Measurements from ENCODE around the gene MANSC1.
"Not testable (repeated sequence)": the region's sequence is repeated elsewhere in the genome, so short reads cannot be mapped to it uniquely, and the experiment has no call there.

Gene MANSC1

DNA sequence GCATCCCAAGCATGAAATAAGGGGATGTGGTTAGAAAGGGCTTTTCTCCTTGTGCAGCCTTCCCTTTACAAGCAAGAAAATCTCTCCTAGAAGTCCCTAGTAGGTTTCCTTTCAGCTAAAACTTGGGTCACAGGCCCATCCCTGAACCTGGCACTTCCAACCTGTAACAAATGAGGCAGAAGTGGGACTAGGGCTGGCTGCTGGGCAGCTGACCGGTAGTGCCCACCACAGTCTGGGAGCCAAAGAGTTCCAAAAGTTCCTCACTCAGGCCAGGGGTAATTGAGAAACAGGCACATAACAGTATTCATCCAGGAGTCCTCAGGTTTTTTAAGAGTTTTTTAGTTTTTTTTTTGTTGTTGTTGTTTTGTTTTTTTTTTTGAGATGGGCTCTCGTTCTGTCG lies 23.8 kb downstream of the MANSC1 start:
- DNase-seq, result no peak
- Histone ChIP-seq H3K27me3 (ENCODE audit: insufficient read depth, low read depth, severe bottlenecking) (no peaks in the 10 kb centered on the region), H3K27ac (no peak overlapping the region), H3K36me3 (no peaks in the 10 kb centered on the region), H3K4me3 (ENCODE audit: low read depth, low read length) (no peak overlapping the region), H3K9me3 (ENCODE audit: severe bottlenecking) (no peaks in the 10 kb centered on the region)
- TF ChIP-seq, protein P1, sequence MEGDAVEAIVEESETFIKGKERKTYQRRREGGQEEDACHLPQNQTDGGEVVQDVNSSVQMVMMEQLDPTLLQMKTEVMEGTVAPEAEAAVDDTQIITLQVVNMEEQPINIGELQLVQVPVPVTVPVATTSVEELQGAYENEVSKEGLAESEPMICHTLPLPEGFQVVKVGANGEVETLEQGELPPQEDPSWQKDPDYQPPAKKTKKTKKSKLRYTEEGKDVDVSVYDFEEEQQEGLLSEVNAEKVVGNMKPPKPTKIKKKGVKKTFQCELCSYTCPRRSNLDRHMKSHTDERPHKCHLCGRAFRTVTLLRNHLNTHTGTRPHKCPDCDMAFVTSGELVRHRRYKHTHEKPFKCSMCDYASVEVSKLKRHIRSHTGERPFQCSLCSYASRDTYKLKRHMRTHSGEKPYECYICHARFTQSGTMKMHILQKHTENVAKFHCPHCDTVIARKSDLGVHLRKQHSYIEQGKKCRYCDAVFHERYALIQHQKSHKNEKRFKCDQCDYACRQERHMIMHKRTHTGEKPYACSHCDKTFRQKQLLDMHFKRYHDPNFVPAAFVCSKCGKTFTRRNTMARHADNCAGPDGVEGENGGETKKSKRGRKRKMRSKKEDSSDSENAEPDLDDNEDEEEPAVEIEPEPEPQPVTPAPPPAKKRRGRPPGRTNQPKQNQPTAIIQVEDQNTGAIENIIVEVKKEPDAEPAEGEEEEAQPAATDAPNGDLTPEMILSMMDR (IDR thresholded peaks at IDR 0.05; ENCODE audit: low read depth, low read length), result no peak

DNA sequence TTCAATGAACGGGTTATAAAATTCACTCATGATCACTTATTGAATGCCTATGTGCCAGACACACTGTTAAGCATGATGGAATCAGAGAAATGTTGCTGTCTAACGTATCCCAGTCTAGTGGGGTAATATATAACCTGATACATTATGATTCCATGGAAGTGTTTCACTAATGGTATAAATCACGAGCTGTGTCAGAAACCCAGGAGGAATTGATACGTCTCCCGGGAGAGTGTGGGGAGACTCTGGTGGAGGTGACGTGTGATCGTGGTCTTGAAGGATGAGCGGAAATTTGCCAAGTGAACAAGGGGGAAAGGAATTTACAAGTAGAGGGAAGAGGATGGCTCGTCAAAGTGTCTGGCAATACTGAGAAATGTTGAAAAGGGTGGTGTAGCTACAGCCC lies 26.5 kb downstream of the MANSC1 start:
- H3K4me3 ChIP-seq (ENCODE audit: low read depth, low read length), result no peak overlapping the region
- H3K36me3 ChIP-seq, result no peaks in the 10 kb centered on the region
- no peak overlapping the region for H3K27ac ChIP-seq
- TF ChIP-seq, protein P1 (IDR thresholded peaks at IDR 0.05; ENCODE audit: low read depth, low read length), result no peak
- no peak for DNase-seq
- no peaks in the 10 kb centered on the region for H3K9me3 ChIP-seq (ENCODE audit: severe bottlenecking)
- H3K27me3 ChIP-seq (ENCODE audit: insufficient read depth, low read depth, severe bottlenecking), result no peaks in the 10 kb centered on the region

DNA sequence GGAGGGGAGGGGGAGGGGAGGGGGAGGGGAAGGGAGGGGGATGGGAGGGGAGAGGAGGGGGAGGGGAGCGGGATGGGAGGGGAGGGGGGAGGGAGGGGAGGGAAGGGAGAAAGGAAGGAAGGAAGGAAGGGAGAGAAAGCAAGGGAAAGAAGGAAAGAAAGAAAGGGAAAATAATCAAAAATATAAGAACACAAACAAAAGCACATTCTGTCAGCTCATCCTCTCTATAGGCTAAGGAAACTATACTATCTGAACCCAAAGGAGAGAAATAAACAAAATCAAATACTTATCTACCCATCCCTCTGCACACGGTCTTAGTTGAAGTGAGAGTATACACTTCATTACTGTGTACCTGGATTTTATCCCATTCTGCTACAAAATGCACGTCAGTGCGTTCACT lies 26.9 kb downstream of the MANSC1 start:
- H3K36me3 ChIP-seq, result no peaks in the 10 kb centered on the region
- H3K9me3 ChIP-seq (ENCODE audit: severe bottlenecking), result no peaks in the 10 kb centered on the region
- H3K27me3 ChIP-seq (ENCODE audit: insufficient read depth, low read depth, severe bottlenecking), result no peaks in the 10 kb centered on the region
- H3K27ac ChIP-seq, result no peak overlapping the region
- TF ChIP-seq, protein P1 (IDR thresholded peaks at IDR 0.05; ENCODE audit: low read depth, low read length), result no peak
- H3K4me3 ChIP-seq (ENCODE audit: low read depth, low read length), result no peak overlapping the region
- no peak for DNase-seq

DNA sequence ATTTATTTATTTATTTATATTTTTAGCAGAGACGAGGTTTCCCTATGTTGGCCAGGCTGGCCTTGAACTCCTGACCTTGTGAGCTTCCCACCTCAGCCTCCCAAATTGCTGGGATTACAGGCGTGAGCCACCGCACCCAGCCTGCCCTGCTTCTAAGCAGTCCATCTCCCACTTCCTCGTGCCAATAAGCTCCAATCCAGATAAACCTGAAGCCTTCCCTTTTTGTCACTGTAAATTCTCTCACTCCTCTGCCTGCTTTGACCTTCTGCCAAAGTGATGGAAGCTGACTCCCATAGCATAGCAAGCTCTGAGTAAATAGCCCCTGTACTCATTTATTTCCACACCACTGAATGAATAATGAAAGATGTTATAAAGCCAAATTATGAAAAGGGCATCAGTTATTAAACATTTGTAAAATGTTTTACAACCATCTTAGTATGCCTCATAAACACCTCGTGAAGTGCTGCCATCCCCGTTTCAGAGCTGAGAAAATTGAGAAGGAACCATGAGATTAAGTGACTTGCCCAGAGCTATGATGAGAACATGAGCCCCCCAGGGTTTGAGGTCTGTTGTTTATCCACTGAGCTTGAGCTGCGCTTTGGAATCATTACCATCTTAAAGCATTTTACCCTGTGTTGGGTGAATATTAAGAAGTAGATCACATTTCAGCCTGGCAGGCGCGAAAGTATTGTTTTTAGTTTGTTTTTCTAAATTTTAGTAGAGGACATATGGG lies 30.4 kb downstream of the MANSC1 start:
- Histone ChIP-seq H3K27ac (no peak overlapping the region), H3K36me3 (no peaks in the 10 kb centered on the region), H3K4me3 (ENCODE audit: low read depth, low read length) (no peak overlapping the region), H3K27me3 (ENCODE audit: insufficient read depth, low read depth, severe bottlenecking) (no peaks in the 10 kb centered on the region), H3K9me3 (ENCODE audit: severe bottlenecking) (no peaks in the 10 kb centered on the region)
- TF ChIP-seq, protein P1 (IDR thresholded peaks at IDR 0.05; ENCODE audit: low read depth, low read length), result no peak
- DNase-seq, result no peak

DNA sequence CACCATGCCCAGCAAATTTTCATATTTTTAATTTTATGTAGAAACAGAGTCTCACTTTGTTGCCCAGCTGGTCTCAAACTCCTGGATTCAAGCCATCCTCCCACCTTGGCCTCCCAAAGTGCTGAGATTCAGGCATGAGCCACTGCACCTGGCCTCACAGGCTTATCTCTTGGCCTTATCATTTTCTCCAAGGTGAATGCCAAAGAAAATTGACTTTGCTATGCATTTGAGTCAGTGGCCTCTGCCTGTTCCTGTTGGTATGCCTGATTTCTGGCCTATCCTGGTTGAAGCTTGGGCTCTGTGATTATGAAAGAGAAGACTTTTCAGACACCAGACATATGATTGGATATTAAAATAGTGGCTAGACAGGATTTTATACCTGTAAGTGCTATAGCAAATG lies 34.2 kb downstream of the MANSC1 start:
- no peak overlapping the region for H3K4me3 ChIP-seq (ENCODE audit: low read depth, low read length)
- TF ChIP-seq, protein P1 (IDR thresholded peaks at IDR 0.05; ENCODE audit: low read depth, low read length), result no peak
- H3K27ac ChIP-seq, result no peak overlapping the region
- no peaks in the 10 kb centered on the region for H3K9me3 ChIP-seq (ENCODE audit: severe bottlenecking)
- no peaks in the 10 kb centered on the region for H3K36me3 ChIP-seq
- no peaks in the 10 kb centered on the region for H3K27me3 ChIP-seq (ENCODE audit: insufficient read depth, low read depth, severe bottlenecking)
- no peak for DNase-seq

DNA sequence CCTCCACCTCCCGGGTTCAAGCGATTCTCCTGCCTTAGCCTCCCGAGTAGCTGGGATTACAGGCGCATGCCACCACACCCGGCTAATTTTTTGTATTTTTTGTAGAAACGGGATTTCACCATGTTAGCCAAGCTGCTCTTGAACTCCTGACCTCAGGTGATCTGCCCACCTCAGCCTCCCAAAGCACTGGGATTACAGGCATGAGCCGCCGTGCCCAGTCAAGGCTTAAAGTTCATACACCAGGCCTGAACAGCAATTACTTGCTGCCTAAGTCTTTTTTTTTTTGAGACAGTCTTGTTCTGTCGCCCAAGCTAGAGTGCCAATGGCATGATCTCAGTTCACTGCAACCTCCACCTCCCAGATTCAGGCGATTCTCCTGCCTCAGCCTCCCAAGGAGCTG lies 39.3 kb downstream of the MANSC1 start:
- not testable (repeated sequence) for H3K27me3 ChIP-seq (ENCODE audit: insufficient read depth, low read depth, severe bottlenecking); H3K4me3 ChIP-seq (ENCODE audit: low read depth, low read length); H3K9me3 ChIP-seq (ENCODE audit: severe bottlenecking); H3K36me3 ChIP-seq; DNase-seq; H3K27ac ChIP-seq
